ENCODE data around the gene GHR.

GHR gene

GRCh38 chr5:42513246-42513645, 90.0 kb downstream of the GHR start:
- Histone ChIP-seq H3K27ac (replicated peaks; ENCODE audit: low read length) (no peak overlapping the region), H4K91ac (ENCODE audit: low read depth, low read length, poor library complexity) (no peak overlapping the region), H3K4ac (ENCODE audit: low read length) (no peak overlapping the region), H3K18ac (ENCODE audit: low read length) (no peak overlapping the region), H3K9me3 (replicated peaks in 1 of 2; ENCODE audit: control insufficient read depth in 2 of 2, insufficient read depth in 1 of 2, low read depth in 1 of 2, low read length in 2 of 2) (no peaks in the 10 kb centered on the region), H3K4me1 (ENCODE audit: control insufficient read depth in 2 of 2, insufficient read depth in 1 of 2, low read depth in 1 of 2, low read length in 2 of 2) (no peaks in the 10 kb centered on the region), H3K4me3 (ENCODE audit: low read length in 2 of 2) (no peak overlapping the region), H3K36me3 (replicated peaks in 1 of 2; ENCODE audit: control insufficient read depth in 2 of 2, insufficient read depth in 2 of 2, low read length in 2 of 2) (no peaks in the 10 kb centered on the region), H3K23ac (ENCODE audit: low read depth, low read length, poor library complexity) (no peak overlapping the region), H2AFZ (ENCODE audit: low read length) (no peak overlapping the region), H3K79me1 (ENCODE audit: low read depth, low read length) (no peaks in the 10 kb centered on the region), H2BK12ac (ENCODE audit: low read length) (no peak overlapping the region), H2BK15ac (ENCODE audit: low read length) (no peak overlapping the region), H4K8ac (ENCODE audit: low read depth, low read length) (no peak overlapping the region), H3K4me2 (ENCODE audit: insufficient read depth, low read length, poor library complexity, severe bottlenecking) (no peak overlapping the region), H3K14ac (ENCODE audit: low read length) (no peak overlapping the region), H3K27me3 (ENCODE audit: control insufficient read depth in 3 of 3, insufficient read depth in 3 of 3, low read depth in 1 of 3, low read length in 3 of 3) (no peaks in the 10 kb centered on the region), H2BK120ac (ENCODE audit: low read depth, low read length) (no peak overlapping the region), H2AK5ac (ENCODE audit: low read depth, low read length) (no peak overlapping the region), H2BK5ac (ENCODE audit: low read length) (no peak overlapping the region), H3K9ac (ENCODE audit: low read depth, low read length, poor library complexity) (no peak overlapping the region)
- no CpG with 5 or more reads among the region's 9 CpGs for WGBS, 2 donors (ENCODE audit: extremely low coverage in 2 of 2, insufficient read length in 2 of 2, insufficient replicate concordance in 1 of 2)
- DNase-seq (ENCODE audit: low spot score): no peak

GRCh38 chr5:42514754-42515153, 91.5 kb downstream of the GHR start:
- Histone ChIP-seq H3K36me3 (replicated peaks in 1 of 2; ENCODE audit: control insufficient read depth in 2 of 2, insufficient read depth in 2 of 2, low read length in 2 of 2) (no peaks in the 10 kb centered on the region), H4K8ac (ENCODE audit: low read depth, low read length) (no peak overlapping the region), H3K4me1 (ENCODE audit: control insufficient read depth in 2 of 2, insufficient read depth in 1 of 2, low read depth in 1 of 2, low read length in 2 of 2) (no peaks in the 10 kb centered on the region), H3K4ac (ENCODE audit: low read length) (no peak overlapping the region), H2BK15ac (ENCODE audit: low read length) (no peak overlapping the region), H3K14ac (ENCODE audit: low read length) (no peak overlapping the region), H4K91ac (ENCODE audit: low read depth, low read length, poor library complexity) (no peak overlapping the region), H2BK120ac (ENCODE audit: low read depth, low read length) (no peak overlapping the region), H3K27me3 (ENCODE audit: control insufficient read depth in 3 of 3, insufficient read depth in 3 of 3, low read depth in 1 of 3, low read length in 3 of 3) (no peaks in the 10 kb centered on the region), H3K9me3 (replicated peaks in 1 of 2; ENCODE audit: control insufficient read depth in 2 of 2, insufficient read depth in 1 of 2, low read depth in 1 of 2, low read length in 2 of 2) (no peaks in the 10 kb centered on the region), H2BK5ac (ENCODE audit: low read length) (no peak overlapping the region), H3K4me2 (ENCODE audit: insufficient read depth, low read length, poor library complexity, severe bottlenecking) (no peak overlapping the region), H2AFZ (ENCODE audit: low read length) (no peak overlapping the region), H3K79me1 (ENCODE audit: low read depth, low read length) (no peaks in the 10 kb centered on the region), H3K4me3 (ENCODE audit: low read length in 2 of 2) (no peak overlapping the region), H3K9ac (ENCODE audit: low read depth, low read length, poor library complexity) (no peak overlapping the region), H3K18ac (ENCODE audit: low read length) (no peak overlapping the region), H2AK5ac (ENCODE audit: low read depth, low read length) (no peak overlapping the region), H3K23ac (ENCODE audit: low read depth, low read length, poor library complexity) (no peak overlapping the region), H2BK12ac (ENCODE audit: low read length) (no peak overlapping the region), H3K27ac (replicated peaks; ENCODE audit: low read length) (no peak overlapping the region)
- no CpG with 5 or more reads among the region's 2 CpGs for WGBS, 2 donors (ENCODE audit: extremely low coverage in 2 of 2, insufficient read length in 2 of 2, insufficient replicate concordance in 1 of 2)
- DNase-seq (ENCODE audit: low spot score): no peak

GRCh38 chr5:42515504-42515903, 92.3 kb downstream of the GHR start:
- no peaks in the 10 kb centered on the region for H3K9me3 ChIP-seq (replicated peaks in 1 of 2; ENCODE audit: control insufficient read depth in 2 of 2, insufficient read depth in 1 of 2, low read depth in 1 of 2, low read length in 2 of 2)
- no peak overlapping the region for H3K23ac ChIP-seq (ENCODE audit: low read depth, low read length, poor library complexity)
- no peaks in the 10 kb centered on the region for H3K4me1 ChIP-seq (ENCODE audit: control insufficient read depth in 2 of 2, insufficient read depth in 1 of 2, low read depth in 1 of 2, low read length in 2 of 2)
- no peak overlapping the region for H2BK5ac ChIP-seq (ENCODE audit: low read length)
- H2BK15ac ChIP-seq (ENCODE audit: low read length): no peak overlapping the region
- H2BK120ac ChIP-seq (ENCODE audit: low read depth, low read length): no peak overlapping the region
- H4K8ac ChIP-seq (ENCODE audit: low read depth, low read length): no peak overlapping the region
- no peaks in the 10 kb centered on the region for H3K36me3 ChIP-seq (replicated peaks in 1 of 2; ENCODE audit: control insufficient read depth in 2 of 2, insufficient read depth in 2 of 2, low read length in 2 of 2)
- no peak overlapping the region for H3K14ac ChIP-seq (ENCODE audit: low read length)
- H3K9ac ChIP-seq (ENCODE audit: low read depth, low read length, poor library complexity): no peak overlapping the region
- no peak overlapping the region for H3K4ac ChIP-seq (ENCODE audit: low read length)
- no peaks in the 10 kb centered on the region for H3K79me1 ChIP-seq (ENCODE audit: low read depth, low read length)
- no peak overlapping the region for H3K18ac ChIP-seq (ENCODE audit: low read length)
- H3K4me3 ChIP-seq (ENCODE audit: low read length in 2 of 2): no peak overlapping the region
- H3K27ac ChIP-seq (replicated peaks; ENCODE audit: low read length): no peak overlapping the region
- no CpG with 5 or more reads among the region's 3 CpGs for WGBS, 2 donors (ENCODE audit: extremely low coverage in 2 of 2, insufficient read length in 2 of 2, insufficient replicate concordance in 1 of 2)
- H2BK12ac ChIP-seq (ENCODE audit: low read length): no peak overlapping the region
- no peak overlapping the region for H2AFZ ChIP-seq (ENCODE audit: low read length)
- no peaks in the 10 kb centered on the region for H3K27me3 ChIP-seq (ENCODE audit: control insufficient read depth in 3 of 3, insufficient read depth in 3 of 3, low read depth in 1 of 3, low read length in 3 of 3)
- H4K91ac ChIP-seq (ENCODE audit: low read depth, low read length, poor library complexity): no peak overlapping the region
- H3K4me2 ChIP-seq (ENCODE audit: insufficient read depth, low read length, poor library complexity, severe bottlenecking): no peak overlapping the region
- no peak for DNase-seq (ENCODE audit: low spot score)
- H2AK5ac ChIP-seq (ENCODE audit: low read depth, low read length): no peak overlapping the region

GRCh38 chr5:42516282-42517042, 93.2 kb downstream of the GHR start:
- no peaks in the 10 kb centered on the region for H3K79me1 ChIP-seq (ENCODE audit: low read depth, low read length)
- WGBS, 2 donors (ENCODE audit: extremely low coverage in 2 of 2, insufficient read length in 2 of 2, insufficient replicate concordance in 1 of 2): no CpG with 5 or more reads among the region's 4 CpGs
- no peak overlapping the region for H3K18ac ChIP-seq (ENCODE audit: low read length)
- H2BK15ac ChIP-seq (ENCODE audit: low read length): no peak overlapping the region
- no peak overlapping the region for H3K9ac ChIP-seq (ENCODE audit: low read depth, low read length, poor library complexity)
- H3K9me3 ChIP-seq (replicated peaks in 1 of 2; ENCODE audit: control insufficient read depth in 2 of 2, insufficient read depth in 1 of 2, low read depth in 1 of 2, low read length in 2 of 2): no peaks in the 10 kb centered on the region
- H3K27ac ChIP-seq (replicated peaks; ENCODE audit: low read length): no peak overlapping the region
- no peaks in the 10 kb centered on the region for H3K27me3 ChIP-seq (ENCODE audit: control insufficient read depth in 3 of 3, insufficient read depth in 3 of 3, low read depth in 1 of 3, low read length in 3 of 3)
- H4K8ac ChIP-seq (ENCODE audit: low read depth, low read length): no peak overlapping the region
- H3K14ac ChIP-seq (ENCODE audit: low read length): no peak overlapping the region
- H3K4me3 ChIP-seq (ENCODE audit: low read length in 2 of 2): no peak overlapping the region
- H2AK5ac ChIP-seq (ENCODE audit: low read depth, low read length): no peak overlapping the region
- H4K91ac ChIP-seq (ENCODE audit: low read depth, low read length, poor library complexity): no peak overlapping the region
- H2BK5ac ChIP-seq (ENCODE audit: low read length): no peak overlapping the region
- no peak overlapping the region for H3K23ac ChIP-seq (ENCODE audit: low read depth, low read length, poor library complexity)
- H2BK120ac ChIP-seq (ENCODE audit: low read depth, low read length): no peak overlapping the region
- H3K36me3 ChIP-seq (replicated peaks in 1 of 2; ENCODE audit: control insufficient read depth in 2 of 2, insufficient read depth in 2 of 2, low read length in 2 of 2): no peaks in the 10 kb centered on the region
- DNase-seq (ENCODE audit: low spot score): no peak
- H3K4me2 ChIP-seq (ENCODE audit: insufficient read depth, low read length, poor library complexity, severe bottlenecking): no peak overlapping the region
- no peak overlapping the region for H3K4ac ChIP-seq (ENCODE audit: low read length)
- H3K4me1 ChIP-seq (ENCODE audit: control insufficient read depth in 2 of 2, insufficient read depth in 1 of 2, low read depth in 1 of 2, low read length in 2 of 2): no peaks in the 10 kb centered on the region
- H2AFZ ChIP-seq (ENCODE audit: low read length): no peak overlapping the region
- no peak overlapping the region for H2BK12ac ChIP-seq (ENCODE audit: low read length)
